NB4 (cell line): ENCODE data around the gene MDC1.

ENCODE experiments used
- MYC ChIP-seq: IDR thresholded peaks from 2 replicates; pipeline ENCODE4 v1.6.1; 2011; ENCODE audit warnings: low read depth, low read length
- TF ChIP-seq, protein P1 (sequence below): IDR thresholded peaks from one replicate; pipeline ENCODE4 v1.5.1; 2012; ENCODE audit warnings: low read depth, low read length
- TF ChIP-seq, protein P2 (sequence below): IDR thresholded peaks from 2 replicates; pipeline ENCODE4 v1.6.1; 2011; ENCODE audit warnings: low read depth, low read length

DNA sequence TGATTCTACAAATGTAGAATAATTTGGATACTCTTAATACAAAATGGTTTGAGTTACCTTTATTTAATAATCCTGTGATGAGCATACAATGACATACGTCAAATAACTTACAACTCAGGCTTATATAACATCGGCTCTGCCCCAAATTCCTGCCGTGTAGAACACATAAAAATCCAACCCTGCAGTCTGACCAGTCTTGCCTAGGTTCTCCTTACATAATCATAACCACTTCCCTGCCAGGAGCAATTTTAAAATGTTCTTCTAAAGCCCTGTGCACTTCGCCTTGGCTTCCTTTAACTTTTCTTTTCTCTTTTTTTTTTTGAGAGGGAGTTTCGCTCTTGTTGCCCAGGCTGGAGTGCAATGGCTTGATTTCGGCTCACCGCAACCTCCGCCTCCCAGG, 43.5 kb upstream of the MDC1 start:
- TF ChIP-seq, protein P1, sequence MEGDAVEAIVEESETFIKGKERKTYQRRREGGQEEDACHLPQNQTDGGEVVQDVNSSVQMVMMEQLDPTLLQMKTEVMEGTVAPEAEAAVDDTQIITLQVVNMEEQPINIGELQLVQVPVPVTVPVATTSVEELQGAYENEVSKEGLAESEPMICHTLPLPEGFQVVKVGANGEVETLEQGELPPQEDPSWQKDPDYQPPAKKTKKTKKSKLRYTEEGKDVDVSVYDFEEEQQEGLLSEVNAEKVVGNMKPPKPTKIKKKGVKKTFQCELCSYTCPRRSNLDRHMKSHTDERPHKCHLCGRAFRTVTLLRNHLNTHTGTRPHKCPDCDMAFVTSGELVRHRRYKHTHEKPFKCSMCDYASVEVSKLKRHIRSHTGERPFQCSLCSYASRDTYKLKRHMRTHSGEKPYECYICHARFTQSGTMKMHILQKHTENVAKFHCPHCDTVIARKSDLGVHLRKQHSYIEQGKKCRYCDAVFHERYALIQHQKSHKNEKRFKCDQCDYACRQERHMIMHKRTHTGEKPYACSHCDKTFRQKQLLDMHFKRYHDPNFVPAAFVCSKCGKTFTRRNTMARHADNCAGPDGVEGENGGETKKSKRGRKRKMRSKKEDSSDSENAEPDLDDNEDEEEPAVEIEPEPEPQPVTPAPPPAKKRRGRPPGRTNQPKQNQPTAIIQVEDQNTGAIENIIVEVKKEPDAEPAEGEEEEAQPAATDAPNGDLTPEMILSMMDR: no peak
- TF ChIP-seq, protein P2, sequence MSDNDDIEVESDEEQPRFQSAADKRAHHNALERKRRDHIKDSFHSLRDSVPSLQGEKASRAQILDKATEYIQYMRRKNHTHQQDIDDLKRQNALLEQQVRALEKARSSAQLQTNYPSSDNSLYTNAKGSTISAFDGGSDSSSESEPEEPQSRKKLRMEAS: no peak
- no peak for TF ChIP-seq MYC
